Sigmoid colon (tissue), 7 donors: ENCODE data around the gene SCARB1. TPM values are rescaled to one million over a fixed set of nuclear protein-coding genes. Genes with fewer than 3 reads are reported as not detected.

Experiments used
- DNase-seq: peaks from one replicate; pipeline ENCODE4 v3.0.0-alpha.2; 2019
- H3K27ac ChIP-seq, 4 donors: fragments of 200-600 bp; sonication (generic); one replicate each; pipeline ENCODE4 v1.5.1; 2016 to 2019; ENCODE audit warnings: mild to moderate bottlenecking in 1 of 4
- H3K27me3 ChIP-seq, 3 donors: fragments of 200-600 bp; sonication (generic); one replicate each; pipeline ENCODE4 v1.5.1; 2019; ENCODE audit warnings: mild to moderate bottlenecking in 1 of 3
- H3K36me3 ChIP-seq, 4 donors: fragments of 200-600 bp; sonication (generic); one replicate each; pipeline ENCODE4 v1.5.1; 2016 to 2019
- H3K4me1 ChIP-seq, 4 donors: fragments of 200-600 bp; sonication (generic); one replicate each; pipeline ENCODE4 v1.5.1; 2017 to 2019
- H3K4me3 ChIP-seq, 4 donors: fragments of 200-600 bp; sonication (generic); one replicate each; pipeline ENCODE4 v1.5.1; 2017 to 2019; ENCODE audit warnings: mild to moderate bottlenecking in 2 of 4, moderate library complexity in 1 of 4
- H3K9me3 ChIP-seq, 4 donors: fragments of 200-600 bp in 3 of 4; sonication (generic) in 3 of 4; one replicate each; pipeline versions ENCODE4 v1.5.1 to v1.6.1; 2013 to 2019
- CTCF ChIP-seq, 4 experiments: fragments of 450-650 bp in 3 of 4; fragments of 200-600 bp in 1 of 4; IDR thresholded peaks; one replicate each; pipeline ENCODE4 v1.5.1; 2016 to 2019; ENCODE audit warnings: antibody characterized with exemption in 4 of 4, mild to moderate bottlenecking in 3 of 4, moderate library complexity in 2 of 4
- EP300 ChIP-seq, 4 donors: sonication (generic); formaldehyde crosslinking; IDR thresholded peaks; one replicate each; pipeline ENCODE4 v1.6.1; 2017; ENCODE audit warnings: antibody characterized with exemption in 4 of 4
- POLR2A ChIP-seq, 2 donors: fragments of 450-650 bp; IDR thresholded peaks; one replicate each; pipeline ENCODE4 v1.6.1; 2016; ENCODE audit warnings: antibody characterized with exemption in 2 of 2, mild to moderate bottlenecking in 2 of 2, moderate library complexity in 2 of 2
- POLR2AphosphoS5 ChIP-seq, 4 donors: sonication (generic); formaldehyde crosslinking; IDR thresholded peaks; one replicate each; pipeline ENCODE4 v1.6.1; 2017; ENCODE audit warnings: antibody characterized with exemption in 4 of 4
- WGBS, 2 donors: extraction: QIAGEN DNeasy Blood & Tissue Kit; methylation state at CpG; one replicate each; pipeline ENCODE4 v1.1.7; 2013; 5-methylcytosine and 5-hydroxymethylcytosine counted together
- intact Hi-C: fragments of 100-400 bp; cut with DNase I; formaldehyde crosslinking; loops from one replicate; pipeline ENCODE4 v1.15.1; 2023
- polyA plus RNA-seq, 3 donors: library from polyadenylated mRNA; stranded (reverse); fragments of 200-250 nt; gene quantifications; one replicate each; pipeline ENCODE4 v1.2.3, GENCODE V29; 2013
- total RNA-seq, 4 donors: library from RNA; depleted of rRNA; stranded (reverse); fragments of >200 nt; gene quantifications; one replicate each; pipeline ENCODE4 v1.1.0, GENCODE V29; 2016
- donor health status: healthy with polysubstance abuse.
- donor health status: Bipolar disorder and iron deficiency.
- donor health status: healthy.

The SCARB1 gene
- total and polyA plus RNA-seq, 7 donors, result 4.2 to 36.4 (median 11.4) TPM

- intact Hi-C loops, result no loop called here
- H3K36me3 ChIP-seq, result peaks cover 0 to 8% (median 2%) of the 10 kb centered on the region in 4 donors
Observed at GRCh38 chr12:124800506-124800905, 63.2 kb downstream of the SCARB1 start.

GRCh38 chr12:124797321-124797720 lies 66.3 kb downstream of the SCARB1 start:
- 67 to 84% methylated on average over 13 of the region's 13 CpGs for WGBS, 2 donors
- Histone ChIP-seq H3K4me1 (no peaks in the 10 kb centered on the region), H3K4me3 (no peak overlapping the region), H3K36me3 (peaks cover 0 to 8% (median 2%) of the 10 kb centered on the region in 4 donors), H3K27ac (no peak overlapping the region), H3K9me3 (no peaks in the 10 kb centered on the region), H3K27me3 (no peaks in the 10 kb centered on the region)
- no peak for TF ChIP-seq POLR2A (IDR thresholded peaks at IDR 0.05)
- no peak for TF ChIP-seq POLR2AphosphoS5 (IDR thresholded peaks at IDR 0.05)
- no peak for TF ChIP-seq CTCF (IDR thresholded peaks at IDR 0.05)
- TF ChIP-seq EP300 (IDR thresholded peaks at IDR 0.05), result no peak
- intact Hi-C loops, result no loop called here
- no peak for DNase-seq

More at GRCh38 chr12:124800506-124800905, 63.2 kb downstream of the SCARB1 start:
- Histone ChIP-seq H3K4me1 (peaks cover 0 to 12% (median 10%) of the 10 kb centered on the region in 4 donors), H3K4me3 (no peak overlapping the region), H3K9me3 (no peaks in the 10 kb centered on the region), H3K27me3 (no peaks in the 10 kb centered on the region), H3K27ac (no peak overlapping the region)
- TF ChIP-seq POLR2A (IDR thresholded peaks at IDR 0.05) (no peak), CTCF (IDR thresholded peaks at IDR 0.05) (no peak), EP300 (IDR thresholded peaks at IDR 0.05) (no peak), POLR2AphosphoS5 (IDR thresholded peaks at IDR 0.05) (no peak)
- DNase-seq, result no peak
- WGBS, 2 donors, result 95 to 96% methylated on average over 12 of the region's 12 CpGs

- WGBS, 2 donors, result 74 to 81% methylated on average over 14 of the region's 14 CpGs
Observed at GRCh38 chr12:124796303-124796960, 67.2 kb downstream of the SCARB1 start.

GRCh38 chr12:124795081-124795948 lies 68.3 kb downstream of the SCARB1 start:
- no peak overlapping the region for H3K27ac ChIP-seq
- peaks cover 0 to 16% (median 2%) of the 10 kb centered on the region in 4 donors for H3K36me3 ChIP-seq
- DNase-seq, result no peak
- H3K4me3 ChIP-seq, result no peak overlapping the region
- no peaks in the 10 kb centered on the region for H3K27me3 ChIP-seq
- TF ChIP-seq POLR2A (IDR thresholded peaks at IDR 0.05) (no peak), POLR2AphosphoS5 (IDR thresholded peaks at IDR 0.05) (no peak), CTCF (IDR thresholded peaks at IDR 0.05) (no peak), EP300 (IDR thresholded peaks at IDR 0.05) (no peak)
- WGBS, 2 donors, result 88 to 93% methylated on average over 6 of the region's 6 CpGs
- H3K4me1 ChIP-seq, result no peaks in the 10 kb centered on the region
- intact Hi-C loops, result no loop called here
- no peaks in the 10 kb centered on the region for H3K9me3 ChIP-seq

More at GRCh38 chr12:124796303-124796960, 67.2 kb downstream of the SCARB1 start:
- no peaks in the 10 kb centered on the region for H3K9me3 ChIP-seq
- no peak for DNase-seq
- TF ChIP-seq CTCF (IDR thresholded peaks at IDR 0.05) (no peak), EP300 (IDR thresholded peaks at IDR 0.05) (no peak), POLR2A (IDR thresholded peaks at IDR 0.05) (no peak), POLR2AphosphoS5 (IDR thresholded peaks at IDR 0.05) (no peak)
- H3K36me3 ChIP-seq, result peaks cover 0 to 8% (median 2%) of the 10 kb centered on the region in 4 donors
- no peaks in the 10 kb centered on the region for H3K4me1 ChIP-seq
- H3K27ac ChIP-seq, result no peak overlapping the region
- no peak overlapping the region for H3K4me3 ChIP-seq
- intact Hi-C loops, result no loop called here
- H3K27me3 ChIP-seq, result no peaks in the 10 kb centered on the region
